Ammon's horn (tissue), 1 donor: ENCODE measurements around the gene PIAS1.
"Not testable (repeated sequence)": the region's sequence is repeated elsewhere in the genome, so short reads cannot be mapped to it uniquely, and the experiment has no call there.

Experiments used
- DNase-seq: peaks from one replicate; pipeline ENCODE4 v3.0.0-alpha.2; 2016; ENCODE audit warnings: low spot score

PIAS1 gene

GRCh38 chr15:68053701-68054627 is at the start of gene PIAS1:
Gene PIAS1 (plus strand): TSS chr15:68054315. CDS start chr15:68054327, 12 bp downstream.
- DNase-seq, result peak; percentile 96

DNA sequence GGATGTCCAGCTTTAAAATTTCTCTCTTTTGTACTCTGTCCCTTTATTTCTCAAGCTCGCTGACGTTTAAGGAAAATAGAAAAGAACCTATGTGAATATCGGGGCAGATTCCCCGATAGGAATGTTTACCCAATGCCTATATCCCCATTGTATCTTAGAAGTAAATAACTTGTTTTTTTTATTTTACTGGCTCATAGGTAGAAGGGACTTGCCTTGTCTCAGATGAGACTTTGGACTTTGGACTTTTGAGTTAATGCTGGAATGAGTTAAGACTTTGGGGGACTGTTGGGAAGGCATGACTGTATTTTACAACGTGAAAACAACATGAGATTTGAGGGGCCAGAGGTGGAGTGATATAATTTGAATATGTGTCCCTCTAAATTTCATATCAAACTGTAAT is 46.5 kb upstream of the PIAS1 start:
- not testable (repeated sequence) for DNase-seq

- DNase-seq, result no peak
Measured at GRCh38 chr15:68010361-68011153, 43.6 kb upstream of the PIAS1 start.

GRCh38 chr15:68012911-68013310 is 41.2 kb upstream of the PIAS1 start:
- no peak for DNase-seq

DNA sequence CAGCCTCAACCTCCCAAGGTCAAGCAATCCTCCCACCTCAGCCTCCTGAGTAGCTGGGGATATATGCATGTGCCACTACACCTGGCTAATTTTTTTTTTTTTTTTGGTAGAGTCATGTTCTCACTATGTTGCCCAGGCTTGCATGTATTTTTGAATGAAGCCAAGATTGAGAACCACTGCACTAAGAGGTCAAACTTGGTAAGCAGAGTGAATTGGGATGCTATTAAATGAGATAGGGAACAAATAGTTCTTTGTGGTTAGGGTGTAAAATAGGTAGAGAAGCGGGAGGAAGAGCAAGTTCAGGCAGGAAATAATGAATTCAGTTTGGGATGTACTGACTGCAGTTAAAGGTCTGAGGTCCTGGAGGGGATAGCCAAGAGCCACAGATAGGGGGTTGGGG is 39.9 kb upstream of the PIAS1 start:
- no peak for DNase-seq

DNA sequence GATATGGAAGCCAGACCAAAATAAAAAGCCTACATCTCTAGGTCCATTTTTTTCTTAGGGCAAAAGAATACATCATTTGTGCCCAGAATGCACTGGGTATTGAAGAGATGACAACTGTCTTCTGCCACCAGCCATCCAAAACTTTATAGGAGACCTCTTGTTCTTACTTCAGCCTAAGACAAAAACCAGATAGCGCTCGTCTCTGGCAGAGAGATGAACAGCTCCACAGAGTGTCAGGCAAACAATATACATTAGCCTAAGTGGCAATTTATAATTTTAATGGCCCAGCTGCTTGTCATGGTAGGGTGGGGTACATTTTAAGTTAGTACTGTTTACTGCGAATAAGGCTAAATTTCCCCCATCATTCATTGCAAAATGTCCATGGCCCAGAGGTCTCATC is 38.9 kb upstream of the PIAS1 start:
- DNase-seq, result no peak

DNA sequence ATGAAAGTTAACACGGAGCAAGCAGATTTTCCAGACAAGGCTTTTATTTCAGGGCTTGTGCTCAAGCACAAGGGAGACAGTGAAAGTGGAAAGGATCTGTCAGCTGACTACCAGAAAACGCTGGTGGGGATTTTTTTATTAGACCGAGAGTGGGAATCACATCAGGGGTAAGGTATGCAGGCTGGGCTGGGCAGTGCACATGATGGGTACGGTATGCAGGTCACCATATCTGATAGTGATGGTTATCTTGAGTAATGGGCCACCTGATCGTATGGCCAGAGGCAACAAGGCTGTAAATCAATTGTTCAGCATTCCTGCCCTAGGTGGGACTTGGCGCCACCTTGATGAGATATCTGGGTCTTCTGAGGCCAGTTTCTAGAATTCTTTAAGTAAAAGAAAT is 36.9 kb upstream of the PIAS1 start:
- DNase-seq, result no peak

DNA sequence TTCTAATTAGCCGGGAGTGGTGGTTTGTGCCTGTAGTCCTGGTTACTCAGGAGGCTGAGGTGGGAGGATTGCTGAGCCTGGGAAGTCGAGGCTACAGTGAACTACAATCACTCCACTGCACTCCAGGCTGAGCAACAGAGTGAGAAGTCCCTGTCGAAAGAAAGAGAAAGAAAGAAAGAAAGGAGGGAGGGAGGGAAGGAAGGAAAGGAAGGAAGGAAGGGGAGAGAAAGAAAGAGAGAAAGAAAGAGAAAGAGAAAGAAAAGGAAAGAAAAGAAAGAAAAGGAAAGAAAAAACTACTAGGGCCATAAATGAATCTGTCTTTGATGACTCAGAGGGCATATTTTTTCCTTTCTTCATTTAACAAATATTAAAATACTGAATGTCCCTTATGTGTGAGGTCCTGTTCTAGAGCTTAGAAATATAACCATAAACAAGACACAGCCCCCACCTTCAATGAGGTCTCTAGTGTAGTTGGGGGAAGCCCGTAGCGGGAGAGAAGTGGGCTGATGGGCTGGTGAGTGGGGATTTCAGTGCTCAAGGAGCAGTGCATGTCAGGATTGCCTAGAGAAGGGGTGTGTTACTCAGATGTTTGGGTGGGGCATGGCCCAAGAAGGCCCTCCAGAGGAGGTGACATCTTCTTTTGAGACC is 35.2 kb upstream of the PIAS1 start:
- DNase-seq, result no peak

- DNase-seq, result no peak
Measured at GRCh38 chr15:68019814-68020525, 34.1 kb upstream of the PIAS1 start.

DNA sequence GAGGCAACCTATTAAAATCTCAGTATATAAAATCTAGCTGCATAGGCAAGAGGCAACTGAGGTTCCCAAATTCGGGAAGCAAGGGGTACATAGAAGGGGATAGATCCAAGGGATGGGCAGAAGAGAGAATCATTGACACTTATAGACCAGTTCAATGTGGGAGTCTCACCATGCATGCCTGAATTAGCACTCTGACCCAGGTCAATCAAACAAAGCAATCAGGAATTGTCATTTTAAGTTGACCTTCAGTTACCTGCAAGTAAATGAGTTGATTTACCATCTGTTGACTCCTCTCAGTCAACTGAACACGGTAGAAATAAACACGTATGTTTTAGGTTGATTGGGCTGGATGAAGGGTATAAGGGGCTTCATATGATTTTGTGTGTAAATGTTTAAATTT is 33.4 kb upstream of the PIAS1 start:
- DNase-seq, result no peak

GRCh38 chr15:68022061-68022460 is 32.1 kb upstream of the PIAS1 start:
- peak; percentile 52 for DNase-seq

GRCh38 chr15:68023307-68024101 is 30.6 kb upstream of the PIAS1 start:
- no peak for DNase-seq

DNA sequence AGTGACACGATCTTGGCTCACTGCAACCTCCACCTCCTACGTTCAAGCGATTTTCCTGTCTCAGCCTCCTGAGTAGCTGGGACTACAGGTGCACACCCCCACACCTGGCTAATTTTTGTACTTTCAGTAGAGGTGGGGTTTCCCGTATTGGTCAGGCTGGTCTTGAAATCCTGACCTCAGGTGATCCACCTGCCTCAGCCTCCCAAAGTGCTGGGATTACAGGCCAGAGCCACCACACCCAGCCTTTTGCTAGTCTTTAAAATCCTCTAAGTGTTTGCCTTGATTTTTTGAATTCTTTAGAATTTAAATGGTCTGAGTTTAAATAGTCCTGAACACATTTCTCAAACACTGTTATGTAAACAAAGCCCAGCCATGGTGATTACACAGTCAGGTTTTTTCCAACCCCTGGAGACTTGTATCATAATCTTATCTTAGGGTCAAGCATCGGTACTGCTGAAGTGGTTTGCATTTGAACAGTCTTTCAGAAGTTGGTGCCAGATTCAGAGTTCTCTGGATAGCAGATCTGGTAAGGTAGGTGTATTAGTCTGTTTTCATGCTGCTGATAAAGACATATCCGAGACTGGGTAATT is 28.2 kb upstream of the PIAS1 start:
- DNase-seq, result no peak

DNA sequence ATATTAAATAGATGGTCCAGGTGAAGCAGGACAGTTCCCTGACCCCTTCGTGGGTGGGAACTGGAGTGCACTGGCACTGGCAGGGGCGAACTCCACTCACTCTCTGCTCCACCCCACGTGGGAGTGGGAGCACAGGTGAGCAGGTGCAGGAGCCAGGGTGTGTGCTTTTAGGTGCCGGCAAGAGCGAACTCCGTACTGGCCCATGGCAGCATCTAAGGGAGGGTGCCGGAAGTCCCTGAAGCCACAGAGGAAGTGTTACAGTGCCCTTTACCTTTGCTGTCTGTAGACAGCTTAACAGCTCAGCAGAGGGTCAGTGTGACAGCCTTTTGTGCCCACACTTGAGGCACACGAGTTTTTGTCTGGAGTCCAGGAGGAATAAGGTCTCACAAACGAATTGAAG is 26.7 kb upstream of the PIAS1 start:
- no peak for DNase-seq

DNA sequence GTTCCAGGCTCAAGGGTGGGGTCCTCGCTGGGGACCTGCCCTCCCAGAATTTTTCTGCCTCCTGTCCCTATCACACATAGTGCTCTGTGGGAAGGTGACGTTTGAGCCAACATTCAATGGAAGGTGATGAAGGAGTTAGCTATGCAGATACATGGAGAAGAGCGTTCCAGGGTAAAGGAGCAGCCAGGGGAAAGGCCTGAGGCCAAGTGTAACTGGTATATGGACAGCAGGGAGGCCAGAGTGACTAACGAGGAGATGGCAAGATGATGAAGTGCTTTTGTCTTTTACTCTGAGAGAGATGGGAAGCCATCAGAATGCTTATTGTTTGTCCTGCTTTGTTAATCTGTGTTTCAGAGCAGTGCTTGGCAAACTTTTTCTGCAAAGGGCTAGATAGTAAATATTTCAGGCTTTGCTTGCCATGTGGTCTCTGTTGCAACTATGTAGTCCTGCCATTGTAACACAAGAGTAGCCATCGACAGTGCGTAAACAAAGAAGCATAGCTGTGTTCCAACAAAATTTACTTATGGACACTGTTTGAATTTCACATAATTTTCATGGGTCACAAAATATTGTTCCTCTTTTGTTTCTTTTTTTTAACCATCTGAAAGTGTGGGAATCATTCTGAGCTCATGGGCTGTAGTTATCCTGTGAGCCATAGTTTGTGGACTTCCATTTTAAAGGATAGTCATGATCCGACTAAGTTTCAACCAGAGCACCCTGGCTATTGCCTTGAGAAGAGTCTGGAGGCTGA is 25.8 kb upstream of the PIAS1 start:
- DNase-seq, result no peak

GRCh38 chr15:68028888-68029207 is 25.3 kb upstream of the PIAS1 start:
- no peak for DNase-seq

GRCh38 chr15:68029959-68030358 is 24.2 kb upstream of the PIAS1 start:
- no peak for DNase-seq

DNA sequence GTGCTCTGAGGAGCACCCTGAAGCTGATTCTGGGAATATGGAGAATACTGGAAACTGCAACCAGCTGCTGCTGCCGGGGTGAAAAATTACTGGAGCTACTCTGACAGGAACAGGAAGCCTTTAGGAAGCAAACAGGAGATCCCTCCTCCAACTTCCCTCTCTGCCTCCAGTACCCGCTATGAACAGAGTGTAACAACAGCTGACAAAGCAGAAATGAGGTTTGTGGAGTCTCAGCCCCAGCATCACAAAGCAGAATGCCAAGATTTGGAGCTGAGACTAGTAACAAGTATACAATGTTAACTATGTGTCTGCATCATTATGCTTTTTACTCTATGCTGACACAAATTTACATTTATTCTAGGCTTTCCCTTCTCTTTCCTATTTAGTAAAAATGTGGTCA is 22.7 kb upstream of the PIAS1 start:
- peak; percentile 49 for DNase-seq

DNA sequence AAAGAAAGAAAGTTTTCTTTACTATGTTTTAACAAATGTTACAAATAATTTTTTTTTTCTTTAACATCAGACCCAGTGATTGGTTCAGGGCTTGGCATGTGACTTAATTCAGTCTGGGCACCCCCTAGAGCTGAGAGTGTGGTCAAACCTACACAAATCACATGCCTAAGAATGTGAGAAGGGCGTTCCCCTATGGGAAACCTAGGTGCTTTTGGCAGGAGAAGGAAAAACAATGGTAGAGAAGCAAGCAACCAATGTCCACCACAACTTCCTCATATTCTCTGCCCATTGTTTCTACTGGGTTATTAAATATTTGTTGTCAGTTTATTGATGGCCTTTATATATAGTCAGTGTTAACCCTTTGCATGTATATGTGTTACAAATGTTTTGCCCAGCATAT is 21.4 kb upstream of the PIAS1 start:
- no peak for DNase-seq

GRCh38 chr15:68034081-68034480 is 20.0 kb upstream of the PIAS1 start:
- DNase-seq, result no peak
